Left colon (tissue), 2 donors: ENCODE results near the gene STPG4. TPM values are rescaled to one million over a fixed set of nuclear protein-coding genes. Genes with fewer than 3 reads are reported as not detected.
"Not testable (repeated sequence)": the region's sequence is repeated elsewhere in the genome, so short reads cannot be mapped to it uniquely, and the experiment has no call there.

ENCODE experiments used
- ATAC-seq: fragments of 200-7000 bp; cut with Tn5 transposase; one replicate; pipeline ENCODE4 v1.9.1; 2020; ENCODE audit warnings: mild to moderate bottlenecking, moderate library complexity
- DNase-seq, 2 donors: peaks; one replicate each; pipeline ENCODE4 v3.0.0-alpha.2; 2020
- intact Hi-C, 2 donors: fragments of 100-400 bp; cut with DNase I in 1 of 2; cut with micrococcal nuclease in 1 of 2; formaldehyde crosslinking; loops; one replicate each; pipeline versions ENCODE4 v1.11.2 to v1.14.0; 2022; cut with DNase I, micrococcal nuclease
- total RNA-seq, 2 donors: library from RNA; stranded (reverse); fragmentation: NEBNext Ultra II Directional; extraction: Animal tissue kit (Norgen Biotek cat#: 25700); gene quantifications; one replicate each; pipeline ENCODE4 v1.2.1, GENCODE V29; 2021
- donor health status: DM: no; HTN: no; CAD: no.
- donor health status: DM: yes; HTN: yes; CAD: no.

STPG4 gene
- total RNA-seq, 2 donors from 2014 or later = 0.43 to 0.47 TPM

DNA sequence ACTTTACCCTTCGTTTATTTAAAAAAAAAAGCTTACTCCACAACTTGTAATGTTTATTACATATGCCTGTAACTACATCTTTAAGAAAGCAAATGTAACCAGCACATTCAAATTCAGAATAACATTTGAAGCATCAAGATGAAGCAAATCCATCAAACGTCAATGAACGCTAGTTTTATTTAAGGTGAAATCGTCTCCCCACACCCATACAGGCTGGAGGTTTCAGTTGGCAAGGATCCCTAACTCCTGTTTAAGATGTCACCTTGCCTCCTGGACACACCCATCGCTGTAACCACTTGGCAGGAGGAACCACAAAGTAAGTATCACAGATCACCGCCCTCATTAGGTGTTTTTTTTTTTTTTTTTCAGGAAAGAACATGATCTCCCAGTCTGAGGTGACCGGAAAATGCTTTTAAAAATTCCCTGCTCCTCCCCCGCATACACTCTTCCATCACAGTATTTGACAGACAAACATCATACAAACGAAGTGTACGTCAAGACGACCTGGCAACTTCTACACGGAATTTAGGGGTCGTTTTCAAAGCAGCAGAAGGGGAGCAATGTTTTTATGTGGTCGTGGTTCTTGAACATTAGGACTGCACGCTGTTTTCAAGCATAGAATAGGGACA lies 19.7 kb upstream of the STPG4 start:
- peak; percentile 60 for ATAC-seq
- peak; percentile 77 to 94 for DNase-seq
- intact Hi-C loops = no loop called here

DNA sequence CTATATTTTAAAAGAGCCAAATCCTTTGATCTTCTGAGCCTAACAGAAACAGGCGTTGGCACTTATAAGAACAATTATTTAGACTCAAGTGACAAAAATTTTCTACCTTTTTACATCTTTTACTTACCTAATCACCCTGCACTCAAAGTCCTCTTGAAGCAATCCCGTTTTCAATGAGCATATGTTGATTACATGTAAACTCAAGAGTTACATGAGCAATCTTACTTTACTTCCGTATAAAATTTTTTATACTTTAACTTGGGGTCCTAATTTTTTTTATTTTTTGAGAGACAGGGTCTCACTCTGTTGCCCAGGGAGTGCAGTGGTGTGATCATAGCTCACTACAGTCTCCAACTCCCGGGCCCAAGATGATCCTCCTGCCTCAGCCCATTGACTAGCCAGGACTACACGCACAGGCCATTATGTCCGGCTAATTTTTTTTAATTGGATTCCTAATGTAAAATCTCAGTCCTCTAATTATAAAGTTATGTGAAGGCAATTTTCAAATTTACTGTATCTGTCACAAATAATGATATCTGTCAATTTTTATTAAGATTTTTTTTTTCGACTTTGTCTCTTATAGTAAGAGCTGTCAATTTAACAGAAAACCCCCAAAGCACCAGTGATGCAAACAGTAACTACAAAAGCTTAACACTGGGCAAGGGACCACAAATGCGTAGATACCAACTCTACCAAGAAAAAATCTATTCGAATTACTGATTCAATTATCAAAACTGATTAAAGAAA lies 19.1 kb upstream of the STPG4 start:
- ATAC-seq (no peak), DNase-seq (no peak)
- intact Hi-C loops = no loop called here

DNA sequence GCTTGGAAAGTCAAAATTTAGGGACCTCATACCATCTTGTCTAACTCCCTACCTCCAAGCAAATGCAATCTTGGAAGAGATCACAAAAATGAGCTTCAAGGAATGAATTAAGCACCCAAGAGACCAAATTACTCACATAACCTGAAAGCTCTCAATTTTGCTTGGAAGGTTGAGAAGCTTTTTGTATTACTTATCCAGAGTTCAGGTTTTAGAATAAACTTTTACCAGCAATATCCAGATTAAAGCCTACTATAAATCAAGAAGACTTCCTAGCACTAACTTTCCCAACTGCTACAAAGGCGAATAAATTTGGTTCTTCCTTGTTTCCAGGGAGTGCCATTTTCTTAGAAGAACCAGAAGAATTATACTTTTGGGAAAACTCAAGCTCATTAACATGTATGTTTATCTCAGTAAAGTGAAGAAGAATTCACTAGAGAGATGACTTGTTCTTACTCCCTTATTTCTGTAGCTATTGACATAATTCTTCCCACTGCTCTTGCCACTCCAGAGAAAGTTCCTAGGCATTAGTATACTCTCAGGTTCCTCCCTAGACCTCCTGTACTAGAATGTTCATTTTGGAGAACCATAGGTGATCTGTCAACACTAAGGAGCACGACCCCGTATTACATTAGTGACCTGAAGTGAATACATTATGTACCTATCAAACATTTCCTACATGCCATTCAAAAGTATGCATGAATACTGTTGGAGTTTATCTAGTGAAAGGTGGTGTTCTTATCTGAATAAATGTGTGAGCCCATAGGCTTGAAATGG lies 18.0 kb upstream of the STPG4 start:
- DNase-seq (no peak), ATAC-seq (no peak)
- intact Hi-C loops = no loop called here

DNA sequence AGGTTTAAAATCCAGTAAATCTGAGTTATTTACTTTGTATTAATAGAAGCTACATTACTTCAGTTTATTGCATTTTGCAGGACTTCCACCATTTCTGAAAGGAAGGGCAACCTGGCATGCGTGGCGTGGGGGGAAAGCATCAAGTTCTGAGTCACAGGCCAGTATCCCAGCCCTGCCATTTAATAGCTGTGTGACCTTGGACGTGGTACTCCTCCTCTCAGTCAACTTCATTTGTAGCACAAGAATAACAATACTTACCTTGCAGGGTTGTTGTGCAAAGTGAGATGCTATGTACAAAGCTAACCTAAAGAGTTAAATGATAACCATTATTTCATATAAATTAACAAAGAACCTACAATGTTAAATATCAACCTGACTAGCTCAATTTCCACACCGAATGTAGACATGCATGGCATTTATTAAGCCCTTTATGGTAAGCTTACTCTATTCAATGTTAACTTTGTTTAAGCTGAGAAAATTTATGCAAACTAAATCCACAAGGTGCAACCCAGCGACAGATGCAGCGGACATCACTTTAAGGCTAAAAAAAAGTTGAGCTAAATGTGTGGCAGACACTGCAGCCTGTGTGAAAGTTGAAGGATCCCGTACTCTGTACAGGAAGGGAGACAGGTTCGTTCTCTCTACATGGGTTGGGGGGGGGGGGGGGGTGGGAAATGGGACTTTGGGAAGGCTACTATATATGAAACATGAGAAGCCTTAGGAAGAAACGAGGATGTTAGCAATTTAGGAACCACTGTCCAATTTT lies 17.2 kb upstream of the STPG4 start:
- ATAC-seq = no peak
- no peak for DNase-seq

DNA sequence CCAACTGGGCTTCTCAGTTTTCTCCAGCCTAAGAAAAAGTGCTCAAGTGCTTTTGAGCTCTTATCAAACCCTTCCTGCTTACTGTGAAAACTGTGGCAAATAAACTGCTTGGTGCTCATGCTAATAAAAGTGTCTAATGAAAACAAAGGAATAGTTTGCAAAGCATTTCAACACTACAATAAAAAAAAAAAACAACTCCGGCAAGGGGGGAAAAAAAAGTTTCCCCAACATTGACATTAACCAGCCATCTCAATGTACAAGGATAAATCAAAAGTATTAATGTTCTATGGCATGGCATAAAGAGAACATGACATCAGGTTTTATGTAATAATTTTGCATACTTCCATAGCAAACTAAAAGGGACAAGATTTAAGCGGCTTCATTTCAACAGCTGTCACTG lies 14.7 kb upstream of the STPG4 start:
- no peak for DNase-seq
- intact Hi-C loops = no loop called here
- ATAC-seq = no peak

More for the DNA sequence above, 17.2 kb upstream of the STPG4 start:
- intact Hi-C loops = no loop called here

DNA sequence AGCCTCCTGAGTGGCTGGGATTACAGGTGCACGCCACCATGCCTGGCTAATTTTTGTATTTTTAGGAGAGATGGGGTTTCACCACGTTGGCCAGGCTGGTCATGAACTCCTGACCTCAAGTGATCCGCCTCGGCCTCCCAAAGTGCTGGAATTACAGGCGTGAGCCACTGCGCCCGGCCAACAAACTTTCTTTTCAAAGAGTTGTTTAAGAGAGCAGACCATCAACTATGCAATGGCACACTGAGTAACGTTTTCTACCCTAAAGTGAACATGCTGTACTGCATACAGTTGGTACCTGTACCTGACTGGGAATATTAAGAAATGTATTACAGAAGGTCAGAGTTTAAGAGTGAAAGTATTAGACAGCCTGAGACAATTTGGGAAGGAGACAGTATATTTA lies 13.8 kb upstream of the STPG4 start:
- DNase-seq, intact Hi-C loops, ATAC-seq: not testable (repeated sequence)

DNA sequence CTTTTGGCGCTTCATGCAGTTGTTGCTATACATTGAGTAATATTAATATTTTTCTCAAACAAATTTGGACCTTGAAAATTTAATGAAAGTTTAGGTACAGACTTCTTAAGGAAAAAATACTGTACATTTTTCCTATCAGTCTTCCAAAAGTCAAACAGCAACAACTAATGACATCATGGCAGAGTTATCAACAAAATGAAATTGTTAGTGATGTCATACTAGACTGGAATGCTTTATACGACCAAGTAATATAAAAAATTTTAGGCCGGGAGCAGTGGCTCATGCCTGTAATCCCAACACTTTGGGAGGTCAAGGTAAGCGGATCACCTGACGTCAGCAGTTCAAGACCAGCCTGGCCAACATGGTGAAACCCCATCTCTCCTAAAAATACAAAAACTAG lies 12.0 kb upstream of the STPG4 start:
- ATAC-seq = no peak
- DNase-seq = no peak
- intact Hi-C loops = no loop called here

DNA sequence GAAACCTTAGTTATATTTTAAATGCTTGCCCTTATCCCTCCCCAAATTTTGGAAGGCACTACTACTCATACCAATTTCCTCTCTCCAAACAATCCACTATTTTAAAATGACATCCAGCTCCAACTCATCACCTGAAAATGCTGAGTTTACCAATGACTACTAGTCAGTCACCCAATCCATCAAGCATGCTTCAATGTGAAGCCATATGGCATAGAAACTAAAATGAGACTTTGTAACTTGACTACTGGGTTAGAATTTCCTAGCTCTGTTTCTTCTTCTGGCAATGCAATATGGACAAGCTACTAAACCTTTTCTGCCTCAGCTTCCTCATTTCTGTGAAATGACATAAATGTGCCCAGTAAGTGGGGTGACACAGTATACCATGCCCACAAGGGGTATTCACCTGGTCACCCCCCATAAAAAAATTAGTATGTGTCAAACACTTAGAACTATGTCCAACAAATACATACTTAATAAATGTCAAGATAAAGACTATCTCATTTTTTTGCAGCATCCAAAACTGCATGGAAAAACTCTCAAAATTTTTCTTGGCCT lies 10.0 kb upstream of the STPG4 start:
- peak; percentile 14 for ATAC-seq
- intact Hi-C loops = no loop called here
- no peak for DNase-seq

DNA sequence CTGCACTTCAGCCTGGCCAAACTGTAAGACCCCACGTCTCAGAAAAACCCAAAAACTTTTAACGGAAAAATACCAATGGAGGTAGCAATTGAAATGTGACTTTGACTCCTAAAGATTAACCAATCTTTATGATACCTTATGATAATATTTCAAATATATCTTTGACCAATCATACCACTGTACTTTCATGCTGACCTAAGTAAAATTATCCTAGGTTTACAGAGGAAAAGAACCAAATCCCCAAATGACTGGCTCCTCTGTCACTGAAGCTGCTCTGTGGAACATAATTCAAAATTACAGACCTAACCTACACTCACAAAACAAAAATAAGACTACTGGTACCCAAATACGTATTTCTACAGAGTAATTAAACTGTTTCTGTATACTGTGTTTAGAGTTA lies 7.7 kb upstream of the STPG4 start:
- no peak for DNase-seq
- ATAC-seq = peak; percentile 20
- intact Hi-C loops = no loop called here

DNA sequence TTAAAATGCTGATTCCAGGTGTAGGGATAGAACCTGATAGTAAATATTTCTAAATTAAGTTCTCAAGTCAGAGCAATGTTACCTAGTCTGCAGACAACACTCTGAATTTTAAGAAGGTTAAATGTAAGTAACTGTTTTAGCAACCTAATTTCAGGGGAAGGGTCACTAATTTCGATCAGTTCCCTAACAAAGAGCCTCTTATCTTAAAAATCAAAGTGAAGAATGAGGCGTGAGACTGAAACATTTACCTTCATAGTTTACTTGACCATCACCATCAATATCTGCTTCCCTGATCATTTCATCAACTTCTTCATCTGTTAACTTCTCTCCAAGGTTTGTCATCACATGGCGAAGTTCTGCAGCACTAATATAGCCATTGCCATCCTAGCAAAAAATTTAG lies 6.4 kb upstream of the STPG4 start:
- intact Hi-C loops = no loop called here
- no peak for ATAC-seq
- DNase-seq = no peak

DNA sequence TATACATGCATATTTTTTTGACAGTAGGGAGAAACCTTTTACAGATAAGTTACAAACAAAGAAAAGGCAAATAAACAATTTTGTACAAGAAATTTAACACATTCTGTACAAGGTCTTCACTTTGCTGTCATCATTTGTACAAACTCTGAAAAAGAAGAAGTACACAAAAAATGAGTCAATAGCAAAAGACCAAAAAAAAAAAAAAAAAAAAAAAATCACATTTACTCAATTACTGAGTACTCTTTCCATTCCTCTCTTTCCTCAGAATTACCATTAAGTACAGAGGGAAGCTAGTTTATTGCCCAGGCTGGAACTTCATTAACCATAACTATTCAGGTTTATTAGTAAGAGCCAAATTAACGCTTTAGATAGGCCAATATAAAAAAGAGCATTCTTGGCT lies 5.6 kb upstream of the STPG4 start:
- ATAC-seq = no peak
- no peak for DNase-seq
- intact Hi-C loops = no loop called here

DNA sequence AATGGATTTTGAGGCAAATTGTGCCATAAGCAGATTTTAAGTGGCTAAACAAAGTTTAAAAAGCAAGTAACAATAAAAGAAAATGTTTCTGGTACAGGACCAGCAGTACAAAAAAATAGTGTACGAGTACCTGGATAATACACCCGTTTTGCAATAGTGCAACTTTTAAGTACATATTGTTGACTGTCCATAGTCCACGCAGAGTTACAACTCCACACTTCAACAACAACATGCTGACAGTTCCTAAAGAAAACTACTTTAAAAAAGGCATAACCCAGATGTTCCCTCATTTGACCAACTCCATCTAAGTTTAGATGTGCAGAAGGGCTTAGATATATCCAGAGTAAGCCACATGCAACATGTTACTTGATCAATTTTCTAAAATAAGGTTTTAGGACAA lies 5.1 kb upstream of the STPG4 start:
- no peak for DNase-seq
- ATAC-seq = no peak
- intact Hi-C loops = no loop called here

DNA sequence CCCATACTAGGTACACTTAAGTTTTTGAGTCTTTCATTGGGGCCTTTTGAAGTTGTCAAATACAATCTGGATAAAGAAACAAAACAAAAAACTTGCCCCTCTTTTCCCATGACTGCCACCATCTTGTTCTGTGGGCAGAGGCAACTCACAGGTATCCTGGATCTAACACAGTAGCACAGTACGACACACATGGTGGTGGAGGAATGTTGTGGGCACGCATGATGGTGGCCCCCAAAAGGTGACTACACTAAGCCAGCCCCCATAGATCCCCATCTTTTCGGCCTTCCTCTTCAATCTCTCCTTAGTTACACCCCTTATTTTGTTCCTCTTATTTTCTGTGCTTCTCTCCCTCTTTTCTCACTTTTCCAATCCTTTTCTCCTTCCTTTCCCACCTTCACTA lies 4.5 kb upstream of the STPG4 start:
- DNase-seq (no peak), ATAC-seq (no peak)
- intact Hi-C loops = no loop called here

DNA sequence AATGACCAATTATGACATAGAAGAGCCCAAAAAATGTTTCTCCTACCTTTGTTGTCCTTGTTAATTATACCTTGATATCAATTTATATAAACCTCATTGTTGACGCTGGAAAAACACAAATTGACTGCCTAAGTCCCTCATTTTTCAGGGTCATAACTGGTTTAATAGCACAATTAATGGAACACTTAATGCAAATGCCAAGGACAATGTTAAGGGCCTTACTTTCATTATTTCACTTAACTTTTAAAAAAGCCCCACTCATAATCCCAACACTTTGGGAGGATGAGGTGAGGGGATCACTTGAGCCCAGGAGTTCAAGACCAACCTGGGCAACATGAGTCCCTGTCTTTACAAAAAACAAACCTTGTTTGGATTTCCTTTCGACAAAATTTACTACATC lies 3.5 kb upstream of the STPG4 start:
- intact Hi-C loops = no loop called here
- no peak for ATAC-seq
- DNase-seq = no peak

DNA sequence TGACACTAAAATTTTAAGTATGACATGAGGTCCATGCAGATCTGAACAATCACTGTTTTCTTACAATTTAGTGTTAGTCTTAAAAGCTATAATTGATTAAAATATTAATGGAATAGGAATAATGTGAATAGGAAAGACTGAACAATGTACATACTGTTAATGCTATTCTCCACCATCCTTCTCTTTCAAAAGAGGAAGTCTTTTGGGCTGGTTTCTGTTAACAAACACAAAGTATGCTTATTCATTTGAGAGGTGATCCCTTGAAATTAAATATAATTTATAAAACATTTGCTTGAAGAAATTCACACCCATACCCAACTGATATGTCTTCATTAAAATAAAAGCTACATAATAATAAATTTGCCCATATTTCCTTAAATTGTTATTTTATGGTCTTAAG lies 2.3 kb downstream of the STPG4 start:
- ATAC-seq (no peak), DNase-seq (no peak)
- intact Hi-C loops = no loop called here

DNA sequence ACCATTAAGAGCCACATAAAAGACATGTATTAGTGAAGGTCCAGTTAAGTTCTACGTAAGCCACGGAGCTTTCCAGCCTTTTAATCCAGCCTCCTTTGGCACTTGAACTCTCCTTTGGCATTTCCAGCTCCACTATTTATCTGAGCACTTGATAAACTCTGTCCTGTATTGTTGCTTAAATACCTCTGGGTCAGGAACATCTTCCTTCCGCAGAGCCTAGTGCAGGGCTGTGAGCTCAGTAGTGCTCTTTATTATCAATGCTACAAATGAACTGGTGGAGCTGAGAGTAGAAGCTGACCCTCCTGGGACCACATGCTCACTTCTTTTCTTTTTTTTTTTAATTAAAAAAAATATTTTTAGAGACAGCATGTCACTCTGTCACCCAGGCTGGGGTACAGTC lies 4.9 kb downstream of the STPG4 start:
- ATAC-seq (no peak), DNase-seq (no peak)
- intact Hi-C loops = no loop called here

DNA sequence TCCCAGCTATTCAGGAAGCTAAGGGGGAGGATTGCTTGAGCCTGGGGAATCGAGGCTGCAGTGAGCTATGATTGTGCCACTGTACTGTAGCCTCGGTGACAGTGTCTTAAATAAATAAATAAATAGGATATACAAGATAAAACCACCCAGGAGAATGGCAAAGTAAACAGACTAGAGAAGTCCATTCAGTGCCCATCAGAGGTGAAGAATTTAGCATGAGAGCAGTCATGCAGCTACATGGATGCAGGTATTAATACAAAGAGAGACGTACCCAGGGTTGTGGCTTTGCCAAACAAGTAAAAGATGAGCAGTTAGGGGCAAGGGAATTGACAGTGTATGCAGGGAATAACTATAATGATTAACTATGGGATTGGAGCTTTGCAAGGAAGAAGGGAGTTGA lies 8.1 kb downstream of the STPG4 start:
- ATAC-seq = no peak
- DNase-seq = no peak
- intact Hi-C loops = no loop called here

DNA sequence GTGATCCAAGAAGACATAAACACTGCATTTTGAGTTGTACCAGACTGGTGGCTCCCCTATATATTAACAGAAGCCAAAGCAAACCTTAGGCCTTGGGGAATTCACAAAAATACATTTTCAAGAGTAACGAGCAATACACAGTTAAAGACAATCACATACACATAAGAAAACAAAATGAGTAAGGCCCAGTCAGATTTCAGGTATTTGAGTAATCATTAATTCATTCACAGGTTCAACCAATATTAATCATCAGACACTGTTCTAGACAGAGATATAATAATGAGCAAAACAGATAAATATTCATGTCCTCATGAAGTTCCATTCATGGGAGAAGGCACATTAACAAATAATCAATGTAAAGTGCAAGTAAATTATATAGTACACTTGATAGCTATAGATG lies 9.6 kb downstream of the STPG4 start:
- no peak for ATAC-seq

DNA sequence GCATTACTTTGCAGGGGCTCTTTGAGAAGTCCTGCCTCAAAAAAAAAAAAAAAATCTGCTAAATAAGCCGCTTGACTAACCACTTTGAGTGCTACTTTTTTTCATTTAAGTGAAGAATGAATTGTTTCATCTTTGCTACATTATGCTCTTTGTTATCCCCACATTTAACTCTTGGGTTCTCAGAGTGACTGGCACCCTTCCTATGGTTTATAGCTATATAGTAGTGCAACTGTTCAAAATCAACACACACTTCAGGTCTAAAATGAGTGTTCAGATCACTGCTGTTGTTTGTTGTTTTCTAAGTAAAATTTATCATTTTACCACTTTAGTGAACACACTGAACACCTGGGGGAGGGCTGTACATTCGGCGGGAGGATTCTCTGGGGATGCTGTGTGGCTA lies 13.6 kb downstream of the STPG4 start:
- intact Hi-C loops = no loop called here
- DNase-seq (no peak), ATAC-seq (no peak)

More for the DNA sequence above, 9.6 kb downstream of the STPG4 start:
- intact Hi-C loops = no loop called here
- no peak for DNase-seq
